Stimulated activated naive CD8-positive, alpha-beta T cell treated with anti-CD3 and anti-CD28 coated beads, Interleukin-15, Interleukin-2, amounts not matched to agents 100 ng/mL and 50 ng/mL, for 24 hours (primary cell): ENCODE results near the gene PIAS1.

Source experiments
- H3K27ac Mint-ChIP-seq: one replicate; pipeline ENCODE4 v1.8.0; 2021; ENCODE audit warnings: mild to moderate bottlenecking, mixed read lengths
- H3K27me3 Mint-ChIP-seq: one replicate; pipeline ENCODE4 v1.8.0; 2021; ENCODE audit warnings: mixed read lengths
- H3K36me3 Mint-ChIP-seq: one replicate; pipeline ENCODE4 v1.8.0; 2021; ENCODE audit warnings: low read depth, mixed read lengths
- H3K4me1 Mint-ChIP-seq: one replicate; pipeline ENCODE4 v1.8.0; 2021; ENCODE audit warnings: low read depth, mixed read lengths
- H3K4me3 Mint-ChIP-seq: one replicate; pipeline ENCODE4 v1.8.0; 2021; ENCODE audit warnings: mild to moderate bottlenecking, mixed read lengths
- H3K9me3 Mint-ChIP-seq: one replicate; pipeline ENCODE4 v1.8.0; 2021; ENCODE audit warnings: mixed read lengths

The PIAS1 gene

DNA sequence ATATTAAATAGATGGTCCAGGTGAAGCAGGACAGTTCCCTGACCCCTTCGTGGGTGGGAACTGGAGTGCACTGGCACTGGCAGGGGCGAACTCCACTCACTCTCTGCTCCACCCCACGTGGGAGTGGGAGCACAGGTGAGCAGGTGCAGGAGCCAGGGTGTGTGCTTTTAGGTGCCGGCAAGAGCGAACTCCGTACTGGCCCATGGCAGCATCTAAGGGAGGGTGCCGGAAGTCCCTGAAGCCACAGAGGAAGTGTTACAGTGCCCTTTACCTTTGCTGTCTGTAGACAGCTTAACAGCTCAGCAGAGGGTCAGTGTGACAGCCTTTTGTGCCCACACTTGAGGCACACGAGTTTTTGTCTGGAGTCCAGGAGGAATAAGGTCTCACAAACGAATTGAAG, 26.7 kb upstream of the PIAS1 start:
- H3K27me3 Mint-ChIP-seq, result peaks cover 8% of the 10 kb centered on the region
- no peaks in the 10 kb centered on the region for H3K36me3 Mint-ChIP-seq

DNA sequence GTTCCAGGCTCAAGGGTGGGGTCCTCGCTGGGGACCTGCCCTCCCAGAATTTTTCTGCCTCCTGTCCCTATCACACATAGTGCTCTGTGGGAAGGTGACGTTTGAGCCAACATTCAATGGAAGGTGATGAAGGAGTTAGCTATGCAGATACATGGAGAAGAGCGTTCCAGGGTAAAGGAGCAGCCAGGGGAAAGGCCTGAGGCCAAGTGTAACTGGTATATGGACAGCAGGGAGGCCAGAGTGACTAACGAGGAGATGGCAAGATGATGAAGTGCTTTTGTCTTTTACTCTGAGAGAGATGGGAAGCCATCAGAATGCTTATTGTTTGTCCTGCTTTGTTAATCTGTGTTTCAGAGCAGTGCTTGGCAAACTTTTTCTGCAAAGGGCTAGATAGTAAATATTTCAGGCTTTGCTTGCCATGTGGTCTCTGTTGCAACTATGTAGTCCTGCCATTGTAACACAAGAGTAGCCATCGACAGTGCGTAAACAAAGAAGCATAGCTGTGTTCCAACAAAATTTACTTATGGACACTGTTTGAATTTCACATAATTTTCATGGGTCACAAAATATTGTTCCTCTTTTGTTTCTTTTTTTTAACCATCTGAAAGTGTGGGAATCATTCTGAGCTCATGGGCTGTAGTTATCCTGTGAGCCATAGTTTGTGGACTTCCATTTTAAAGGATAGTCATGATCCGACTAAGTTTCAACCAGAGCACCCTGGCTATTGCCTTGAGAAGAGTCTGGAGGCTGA, 25.8 kb upstream of the PIAS1 start:
- no peak overlapping the region for H3K4me3 Mint-ChIP-seq
- peaks cover 4% of the 10 kb centered on the region for H3K4me1 Mint-ChIP-seq
- peaks cover 8% of the 10 kb centered on the region for H3K27me3 Mint-ChIP-seq
- no peak overlapping the region for H3K27ac Mint-ChIP-seq
- no peaks in the 10 kb centered on the region for H3K9me3 Mint-ChIP-seq
- no peaks in the 10 kb centered on the region for H3K36me3 Mint-ChIP-seq

More for the DNA sequence above, 26.7 kb upstream of the PIAS1 start:
- H3K4me3 Mint-ChIP-seq, result no peak overlapping the region
- H3K4me1 Mint-ChIP-seq, result peaks cover 4% of the 10 kb centered on the region
- H3K27ac Mint-ChIP-seq, result no peak overlapping the region
- H3K9me3 Mint-ChIP-seq, result no peaks in the 10 kb centered on the region

DNA sequence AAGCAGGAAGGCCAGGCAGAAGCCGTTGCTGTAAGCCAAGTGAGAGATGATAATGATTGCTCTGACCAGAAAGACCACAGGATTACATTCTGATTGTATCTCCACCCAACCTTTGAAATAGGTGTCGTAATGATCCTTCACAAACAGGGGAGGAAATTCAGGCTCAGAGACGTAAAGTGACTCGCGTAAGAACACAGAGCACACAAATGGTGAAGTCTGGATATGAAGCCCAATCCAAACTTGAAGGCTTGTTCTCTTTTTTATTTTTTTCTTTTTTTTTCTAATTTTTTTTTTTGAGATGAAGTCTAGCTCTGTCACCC, 25.3 kb upstream of the PIAS1 start:
- Mint-ChIP-seq H3K27me3 (peaks cover 12% of the 10 kb centered on the region), H3K36me3 (no peaks in the 10 kb centered on the region), H3K9me3 (no peaks in the 10 kb centered on the region), H3K27ac (no peak overlapping the region), H3K4me1 (peaks cover 4% of the 10 kb centered on the region), H3K4me3 (no peak overlapping the region)

- Mint-ChIP-seq H3K4me1 (peaks cover 4% of the 10 kb centered on the region), H3K4me3 (no peak overlapping the region), H3K27ac (no peak overlapping the region), H3K27me3 (peaks cover 23% of the 10 kb centered on the region), H3K9me3 (no peaks in the 10 kb centered on the region), H3K36me3 (no peaks in the 10 kb centered on the region)
Observed at GRCh38 chr15:68029959-68030358, 24.2 kb upstream of the PIAS1 start.

GRCh38 chr15:68031404-68031803, 22.7 kb upstream of the PIAS1 start:
- Mint-ChIP-seq H3K27me3 (peaks cover 27% of the 10 kb centered on the region), H3K4me1 (peaks cover under 1% of the 10 kb centered on the region), H3K9me3 (no peaks in the 10 kb centered on the region), H3K27ac (no peak overlapping the region), H3K4me3 (no peak overlapping the region), H3K36me3 (no peaks in the 10 kb centered on the region)

DNA sequence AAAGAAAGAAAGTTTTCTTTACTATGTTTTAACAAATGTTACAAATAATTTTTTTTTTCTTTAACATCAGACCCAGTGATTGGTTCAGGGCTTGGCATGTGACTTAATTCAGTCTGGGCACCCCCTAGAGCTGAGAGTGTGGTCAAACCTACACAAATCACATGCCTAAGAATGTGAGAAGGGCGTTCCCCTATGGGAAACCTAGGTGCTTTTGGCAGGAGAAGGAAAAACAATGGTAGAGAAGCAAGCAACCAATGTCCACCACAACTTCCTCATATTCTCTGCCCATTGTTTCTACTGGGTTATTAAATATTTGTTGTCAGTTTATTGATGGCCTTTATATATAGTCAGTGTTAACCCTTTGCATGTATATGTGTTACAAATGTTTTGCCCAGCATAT, 21.4 kb upstream of the PIAS1 start:
- H3K27me3 Mint-ChIP-seq, result peaks cover 37% of the 10 kb centered on the region
- no peak overlapping the region for H3K27ac Mint-ChIP-seq
- no peaks in the 10 kb centered on the region for H3K36me3 Mint-ChIP-seq
- no peaks in the 10 kb centered on the region for H3K4me1 Mint-ChIP-seq
- no peaks in the 10 kb centered on the region for H3K9me3 Mint-ChIP-seq
- no peak overlapping the region for H3K4me3 Mint-ChIP-seq

DNA sequence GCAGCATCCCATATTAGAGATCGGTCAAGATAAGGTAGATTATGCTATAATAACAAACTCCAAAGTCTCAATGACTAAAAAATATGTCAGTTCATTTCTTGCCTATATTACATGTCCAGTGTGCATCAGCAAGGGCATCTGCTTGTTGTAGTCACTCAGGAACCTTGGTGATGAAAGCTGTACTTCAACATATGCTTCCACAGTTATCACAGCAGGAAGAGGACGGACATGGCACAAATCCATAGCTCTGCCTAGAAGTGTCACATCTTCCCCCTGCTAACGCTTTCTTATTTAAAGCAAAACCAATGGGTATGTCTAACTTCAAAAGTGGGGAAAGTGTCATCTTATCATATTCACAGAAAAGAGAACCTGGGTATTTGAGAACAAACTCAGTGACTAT, 20.0 kb upstream of the PIAS1 start:
- H3K27me3 Mint-ChIP-seq, result peaks cover 51% of the 10 kb centered on the region
- H3K4me1 Mint-ChIP-seq, result no peaks in the 10 kb centered on the region
- H3K9me3 Mint-ChIP-seq, result no peaks in the 10 kb centered on the region
- H3K36me3 Mint-ChIP-seq, result no peaks in the 10 kb centered on the region
- no peak overlapping the region for H3K4me3 Mint-ChIP-seq
- no peak overlapping the region for H3K27ac Mint-ChIP-seq

- Mint-ChIP-seq H3K4me3 (no peak overlapping the region), H3K9me3 (no peaks in the 10 kb centered on the region), H3K27ac (no peak overlapping the region), H3K27me3 (peaks cover 52% of the 10 kb centered on the region), H3K4me1 (no peaks in the 10 kb centered on the region), H3K36me3 (no peaks in the 10 kb centered on the region)
Observed at GRCh38 chr15:68034719-68035293, 19.3 kb upstream of the PIAS1 start.

DNA sequence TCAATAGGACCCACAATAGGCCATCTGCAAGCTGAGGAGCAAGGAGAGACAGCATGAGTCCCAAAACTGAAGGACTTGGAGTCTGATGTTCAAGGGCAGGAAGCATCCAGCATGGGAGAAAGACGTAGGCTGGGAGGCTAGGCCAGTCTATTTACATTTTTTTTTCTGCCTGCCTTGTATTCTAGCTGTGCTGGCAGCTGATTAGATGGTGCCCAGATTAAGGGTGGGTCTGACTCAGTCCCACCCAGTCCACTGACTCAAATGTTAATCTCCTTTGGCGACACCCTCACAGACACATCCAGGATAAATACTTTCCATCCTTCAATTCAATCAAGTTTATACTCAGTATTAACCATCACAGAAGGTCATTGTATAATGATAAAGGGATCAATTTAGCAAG, 15.9 kb upstream of the PIAS1 start:
- Mint-ChIP-seq H3K4me3 (no peak overlapping the region), H3K27me3 (peaks cover 49% of the 10 kb centered on the region), H3K9me3 (no peaks in the 10 kb centered on the region), H3K36me3 (no peaks in the 10 kb centered on the region), H3K4me1 (no peaks in the 10 kb centered on the region), H3K27ac (no peak overlapping the region)

- no peaks in the 10 kb centered on the region for H3K4me1 Mint-ChIP-seq
- no peaks in the 10 kb centered on the region for H3K9me3 Mint-ChIP-seq
- H3K36me3 Mint-ChIP-seq, result no peaks in the 10 kb centered on the region
- H3K27ac Mint-ChIP-seq, result no peak overlapping the region
- peaks cover 33% of the 10 kb centered on the region for H3K27me3 Mint-ChIP-seq
- H3K4me3 Mint-ChIP-seq, result no peak overlapping the region
Observed at GRCh38 chr15:68040144-68040543, 14.0 kb upstream of the PIAS1 start.

DNA sequence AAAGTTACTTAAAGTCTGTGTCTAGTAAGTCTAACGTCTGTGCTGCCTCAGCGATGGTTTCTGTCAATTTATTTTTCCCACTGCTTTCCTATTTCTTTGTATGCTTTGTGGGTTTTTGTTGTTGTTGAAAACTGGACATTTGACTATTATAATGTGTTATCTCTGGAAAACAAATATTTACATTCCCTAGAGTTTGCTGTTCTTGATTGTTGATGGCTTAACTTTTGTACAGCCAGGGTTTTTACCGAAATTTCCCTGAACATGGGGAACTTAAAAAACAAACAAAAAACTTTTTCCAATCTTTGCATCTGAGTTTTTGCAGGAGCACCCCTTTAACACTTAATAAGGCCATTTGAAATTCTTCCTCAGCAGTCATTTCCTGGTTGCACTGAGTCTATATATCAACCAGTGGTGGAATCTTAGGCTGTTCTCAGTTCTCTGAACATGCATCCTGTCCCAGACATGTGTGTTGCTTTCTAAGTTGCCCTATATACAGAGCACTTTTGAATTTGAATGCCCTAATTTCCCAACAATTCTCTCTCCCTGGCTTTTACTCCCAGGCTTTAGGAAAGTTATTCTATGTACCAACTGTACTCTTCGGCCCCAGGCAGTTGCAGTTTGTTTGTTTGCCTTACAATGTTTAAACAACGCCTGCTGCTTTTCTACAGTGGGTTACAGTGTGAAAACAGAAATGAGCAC, 11.8 kb upstream of the PIAS1 start:
- Mint-ChIP-seq H3K9me3 (no peaks in the 10 kb centered on the region), H3K4me3 (no peak overlapping the region)

DNA sequence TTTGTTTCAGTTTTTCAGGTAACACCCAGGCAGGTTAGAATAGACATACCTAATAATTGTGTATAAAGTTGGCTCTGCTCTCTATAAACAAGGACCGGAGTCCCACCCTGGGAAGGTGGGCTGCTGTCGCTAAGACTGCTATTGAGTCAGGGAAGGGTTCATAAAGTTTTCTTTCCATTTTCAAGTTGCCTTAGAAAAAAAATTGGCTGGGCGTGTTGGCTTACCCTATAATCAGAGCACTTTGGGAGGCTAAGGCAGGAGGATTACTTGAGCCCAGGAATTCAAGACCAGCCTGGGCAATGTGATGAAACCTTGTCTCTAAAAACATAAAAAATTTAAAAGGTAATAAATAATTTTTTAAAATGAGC, 11.3 kb upstream of the PIAS1 start:
- H3K4me3 Mint-ChIP-seq, result no peak overlapping the region
- H3K4me1 Mint-ChIP-seq, result no peaks in the 10 kb centered on the region
- H3K27ac Mint-ChIP-seq, result no peak overlapping the region
- no peaks in the 10 kb centered on the region for H3K36me3 Mint-ChIP-seq
- peaks cover 22% of the 10 kb centered on the region for H3K27me3 Mint-ChIP-seq
- H3K9me3 Mint-ChIP-seq, result no peaks in the 10 kb centered on the region

More for the DNA sequence above, 11.8 kb upstream of the PIAS1 start:
- Mint-ChIP-seq H3K36me3 (no peaks in the 10 kb centered on the region), H3K27me3 (peaks cover 23% of the 10 kb centered on the region), H3K4me1 (no peaks in the 10 kb centered on the region), H3K27ac (no peak overlapping the region)

DNA sequence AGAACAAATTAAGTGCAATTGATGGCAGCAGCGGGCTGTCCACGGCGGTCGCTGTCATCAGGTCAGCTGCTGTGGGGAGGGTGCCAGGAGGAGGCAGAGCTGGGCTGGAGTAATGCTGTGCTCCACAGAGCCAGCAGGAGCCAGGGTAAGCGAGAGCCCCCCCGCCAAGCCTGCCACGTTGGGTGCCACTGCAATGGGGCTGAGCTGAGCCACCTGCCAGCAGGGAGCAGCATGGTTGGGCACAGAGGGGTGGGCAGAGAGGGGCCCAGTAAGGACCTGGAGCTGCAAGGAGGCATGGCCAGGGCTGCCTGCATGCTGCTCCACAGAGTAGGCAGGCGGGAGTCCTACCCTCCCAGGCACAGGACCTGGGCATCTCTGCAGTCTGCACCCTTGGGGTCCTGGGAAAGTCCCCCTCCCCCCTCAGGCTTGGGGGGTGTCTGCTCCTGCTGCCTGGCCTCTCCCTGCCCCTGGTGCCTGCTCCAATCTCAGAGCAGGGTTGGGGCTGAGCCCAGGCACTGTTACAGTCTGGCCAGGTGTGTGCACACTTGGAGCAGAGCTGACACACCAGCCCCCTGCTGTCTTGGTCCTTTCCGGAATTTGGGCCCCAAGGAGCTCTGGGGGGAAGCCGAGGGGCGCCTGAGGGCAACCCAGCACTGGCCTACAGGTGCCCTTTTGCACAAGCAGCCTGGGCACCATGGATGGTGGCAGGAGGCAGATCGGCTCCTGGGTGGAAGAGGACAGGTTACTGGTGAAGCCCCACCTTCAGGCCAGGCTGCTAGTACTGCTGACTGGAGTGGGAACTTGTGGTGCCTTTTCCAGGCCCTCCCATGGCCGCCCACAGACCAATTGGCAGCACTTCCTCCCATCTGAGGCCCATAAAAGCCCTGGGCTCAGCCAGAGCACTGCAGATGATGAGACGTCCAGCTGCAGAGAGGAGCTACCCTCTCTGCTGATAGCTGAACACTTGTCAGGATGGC, 8.5 kb upstream of the PIAS1 start:
- no peaks in the 10 kb centered on the region for H3K9me3 Mint-ChIP-seq
- H3K27ac Mint-ChIP-seq, result no peak overlapping the region
- H3K27me3 Mint-ChIP-seq, result peaks cover 14% of the 10 kb centered on the region
- no peaks in the 10 kb centered on the region for H3K36me3 Mint-ChIP-seq
- no peaks in the 10 kb centered on the region for H3K4me1 Mint-ChIP-seq
- H3K4me3 Mint-ChIP-seq, result no peak overlapping the region

DNA sequence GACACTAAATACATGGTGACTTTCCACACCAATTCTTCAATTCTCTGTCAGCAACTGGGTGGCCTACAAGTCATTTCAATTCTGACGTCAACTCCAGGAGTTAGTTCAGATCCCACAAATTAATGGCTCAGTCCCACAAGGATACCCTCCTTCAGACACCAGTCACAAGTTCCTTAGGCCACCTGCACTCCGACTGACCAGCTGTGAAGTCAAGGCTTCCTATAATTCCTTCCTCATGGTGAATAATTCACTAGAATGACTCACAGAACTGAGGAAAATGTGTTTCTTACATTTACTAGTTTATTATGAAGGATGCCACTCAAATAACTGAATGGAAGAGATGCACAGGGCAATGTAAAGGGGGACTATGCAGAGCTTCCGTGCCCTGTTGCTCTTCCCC, 6.3 kb upstream of the PIAS1 start:
- H3K9me3 Mint-ChIP-seq, result no peaks in the 10 kb centered on the region
- H3K27ac Mint-ChIP-seq, result no peak overlapping the region
- H3K27me3 Mint-ChIP-seq, result peaks cover 30% of the 10 kb centered on the region
- no peak overlapping the region for H3K4me3 Mint-ChIP-seq
- no peaks in the 10 kb centered on the region for H3K36me3 Mint-ChIP-seq
- peaks cover 7% of the 10 kb centered on the region for H3K4me1 Mint-ChIP-seq

DNA sequence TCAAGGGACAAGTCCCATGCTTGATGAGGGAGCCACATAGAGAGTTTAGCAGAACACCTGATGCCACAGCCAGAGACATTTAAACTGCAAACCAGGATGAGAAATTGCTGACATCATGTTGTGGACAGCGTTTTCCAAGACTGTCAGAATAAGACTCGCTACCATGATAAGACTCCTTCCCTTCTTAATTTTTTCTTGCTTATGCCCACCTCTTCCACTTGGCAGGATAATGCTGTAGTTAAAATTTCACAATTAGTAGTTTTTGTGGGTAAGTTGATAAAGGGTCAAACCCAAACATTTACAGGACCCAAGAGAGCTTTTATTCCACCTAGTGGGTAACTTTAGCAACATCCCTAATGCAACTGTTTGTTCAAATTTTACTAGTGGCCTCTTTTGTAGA, 3.0 kb upstream of the PIAS1 start:
- Mint-ChIP-seq H3K27ac (no peak overlapping the region), H3K9me3 (no peaks in the 10 kb centered on the region), H3K4me3 (no peak overlapping the region), H3K36me3 (no peaks in the 10 kb centered on the region), H3K4me1 (peaks cover 26% of the 10 kb centered on the region), H3K27me3 (peaks cover 31% of the 10 kb centered on the region)
